HG03432 (cell line): ENCODE results near the gene ADGRB2.

Source experiments
- ATAC-seq: cut with Tn5 transposase; IDR thresholded peaks from one replicate; pipeline ENCODE4 v1.9.1; 2021; ENCODE audit warnings: mild to moderate bottlenecking, moderate library complexity; ENCODE audit not compliant: unreplicated experiment

Gene ADGRB2

GRCh38 chr1:31782421-31783410, 18.6 kb upstream of the ADGRB2 start:
- no peak for ATAC-seq

DNA sequence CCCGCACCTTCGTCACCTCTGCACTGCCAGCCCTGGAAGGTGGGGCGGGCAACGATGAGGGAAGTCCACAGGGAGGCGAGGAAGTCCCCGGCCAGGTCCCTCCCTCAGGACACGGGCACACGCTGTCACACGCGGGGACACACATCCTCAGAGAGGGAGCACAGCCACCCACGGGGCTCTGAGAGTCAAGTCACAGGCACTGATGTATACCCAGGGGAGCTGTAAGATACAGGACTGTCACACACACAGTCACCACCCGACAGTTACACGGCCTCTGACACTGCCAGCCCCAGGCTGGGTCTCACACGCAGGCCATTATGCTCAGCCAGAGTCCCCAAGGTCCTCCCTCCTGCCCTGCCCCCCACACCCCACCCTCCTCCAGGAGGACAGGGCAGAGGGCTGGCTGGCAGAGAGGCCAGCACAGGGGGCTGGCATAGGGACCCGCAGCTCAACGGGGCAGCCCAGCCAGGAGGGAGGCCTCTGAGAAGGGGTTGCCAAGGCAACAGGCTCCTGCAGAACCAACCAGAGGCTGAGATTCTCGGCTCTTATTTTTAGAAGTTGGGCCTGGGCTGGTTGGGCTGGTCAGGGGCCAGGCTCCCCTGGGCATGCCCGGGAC, 17.7 kb upstream of the ADGRB2 start:
- no peak for ATAC-seq

DNA sequence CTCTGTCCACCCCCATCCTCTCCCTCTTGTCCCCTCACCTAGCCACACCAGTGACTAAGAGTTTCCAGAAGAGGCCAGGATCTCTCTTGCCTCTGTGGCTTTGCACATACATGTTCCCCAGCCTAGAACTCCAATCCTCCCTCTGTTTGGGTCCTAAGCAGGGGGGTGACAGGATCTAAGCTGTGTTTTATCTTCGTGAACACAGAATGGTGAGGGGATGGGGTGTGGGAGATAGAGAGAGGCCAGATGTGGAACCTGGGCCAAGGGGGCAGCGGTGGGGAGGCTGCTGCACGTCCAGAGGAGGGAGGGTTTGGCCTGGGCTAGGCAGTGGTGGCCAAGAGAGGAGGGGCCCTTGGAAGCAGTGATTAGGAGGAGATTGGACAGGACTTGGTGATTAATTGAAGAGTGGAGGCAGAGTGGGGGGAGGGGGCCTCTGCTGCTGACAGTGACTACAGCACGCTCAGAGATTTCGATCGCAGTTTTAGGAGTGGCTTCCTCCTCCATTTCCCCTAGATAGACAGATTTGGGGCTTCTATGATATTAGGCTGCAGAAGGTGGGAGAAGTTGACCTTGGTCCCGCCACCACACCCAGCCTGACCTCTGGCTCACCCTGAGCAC, 17.1 kb upstream of the ADGRB2 start:
- ATAC-seq = no peak

DNA sequence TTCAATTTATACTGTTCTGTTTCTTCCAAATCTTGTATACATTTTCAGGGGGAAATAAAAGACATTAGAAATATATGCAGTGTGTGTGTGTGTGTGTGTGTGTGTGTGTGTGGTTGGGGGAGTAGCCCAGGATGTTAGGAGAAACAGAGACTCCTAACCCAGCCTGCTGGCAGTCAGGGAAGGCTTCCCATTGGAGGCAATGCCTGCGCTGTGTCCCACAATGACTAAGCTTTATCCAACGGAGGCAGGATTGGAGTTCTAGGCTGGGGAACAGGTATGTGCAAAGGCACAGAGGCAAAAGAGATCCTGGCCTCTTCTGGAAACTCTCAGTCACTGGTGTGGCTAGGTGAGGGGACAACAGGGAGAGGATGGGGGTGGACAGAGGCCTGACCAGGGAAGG, 16.5 kb upstream of the ADGRB2 start:
- no peak for ATAC-seq

DNA sequence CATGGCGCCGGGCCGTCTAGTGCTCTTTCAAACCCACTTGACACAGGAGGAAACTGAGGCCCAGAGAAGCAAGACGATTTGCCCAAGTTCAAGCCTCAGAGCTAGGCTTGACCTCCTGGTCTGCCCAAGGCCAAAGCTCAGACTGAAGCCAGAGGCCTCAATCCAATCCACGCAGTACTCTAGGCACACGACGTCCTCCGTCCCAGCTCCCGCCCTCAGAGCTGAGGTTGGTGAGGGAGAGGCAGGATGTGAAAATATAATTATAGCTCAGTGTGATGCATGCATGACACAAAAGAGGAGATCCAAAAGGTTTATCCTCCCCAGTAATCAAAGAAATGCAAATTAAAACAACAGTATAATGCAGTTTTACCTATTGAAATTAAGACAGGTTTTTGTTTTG, 15.5 kb upstream of the ADGRB2 start:
- ATAC-seq = no peak

DNA sequence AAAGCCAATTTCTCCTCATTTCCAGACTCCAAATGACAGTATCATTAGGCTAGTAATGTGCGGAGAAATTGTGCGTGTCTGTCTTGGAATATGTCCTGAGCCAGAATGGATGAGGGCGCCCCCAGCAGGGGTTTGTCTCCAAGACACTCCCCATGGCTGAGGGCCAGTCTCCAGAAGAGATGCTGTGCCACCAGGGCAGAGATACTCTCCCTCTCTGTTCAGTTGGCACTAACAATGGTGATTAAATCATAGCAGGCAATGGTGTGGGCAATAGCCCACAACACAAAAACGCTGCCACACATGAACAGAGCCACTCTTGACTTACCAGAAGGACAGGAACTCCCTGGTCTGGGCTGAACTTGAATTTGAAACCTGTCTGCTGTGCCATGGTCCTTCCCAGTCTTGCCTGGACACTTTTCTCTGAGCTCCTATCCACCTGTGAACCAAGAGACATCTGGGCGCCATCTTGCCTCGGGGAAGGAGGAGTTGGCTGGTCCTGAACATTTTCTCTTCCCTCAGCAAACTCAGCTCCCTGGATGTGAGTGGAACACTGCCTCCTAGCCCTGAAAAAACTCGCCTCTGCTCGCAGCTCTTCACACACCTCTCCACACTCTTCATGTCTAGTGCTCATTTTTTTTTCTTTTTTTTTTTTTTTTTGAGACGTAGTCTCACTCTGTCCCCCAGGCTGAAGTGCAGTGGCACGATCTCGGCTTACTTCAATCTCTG, 14.8 kb upstream of the ADGRB2 start:
- no peak for ATAC-seq

DNA sequence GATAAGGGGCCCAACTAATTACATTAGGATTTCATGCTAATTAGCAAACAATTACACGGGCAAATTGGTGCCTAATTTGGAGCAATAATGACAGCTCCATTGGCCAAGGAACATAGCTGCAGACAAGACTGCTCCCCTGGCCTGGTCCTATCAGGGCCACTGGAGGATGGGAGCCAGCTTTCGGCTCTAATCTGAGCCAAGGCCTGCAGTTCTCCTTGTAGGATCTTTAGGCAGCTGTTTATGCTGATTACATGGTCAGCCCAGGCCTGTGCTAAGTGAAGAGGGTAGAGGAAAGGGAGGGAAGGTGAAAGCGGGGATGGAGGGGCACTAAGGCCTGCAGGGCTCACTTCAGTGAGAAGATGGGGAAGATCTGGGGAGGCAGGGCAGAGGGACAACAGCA, 12.4 kb upstream of the ADGRB2 start:
- no peak for ATAC-seq

DNA sequence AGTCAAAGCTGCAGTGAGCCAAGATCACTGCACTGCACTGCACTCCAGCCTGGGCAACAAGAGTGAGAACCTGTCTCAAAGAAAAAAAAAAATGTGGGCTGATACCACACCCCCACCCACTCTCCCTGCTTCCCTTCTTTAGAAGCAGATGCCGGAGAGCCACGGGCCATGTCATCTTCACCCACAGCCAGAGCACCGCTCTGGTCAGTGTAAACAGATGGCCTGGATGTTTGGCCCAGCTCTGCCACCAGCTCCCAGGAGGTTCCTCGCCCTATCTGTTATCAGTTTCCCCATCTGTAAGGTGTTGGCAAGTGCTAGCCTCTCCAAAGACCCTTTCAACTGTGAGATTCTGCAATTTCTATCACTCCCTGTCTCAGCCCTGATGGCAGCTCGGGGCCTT, 11.9 kb upstream of the ADGRB2 start:
- no peak for ATAC-seq

- no peak for ATAC-seq
These were observed 11.3 kb upstream of the ADGRB2 start for GRCh38 chr1:31775210-31775999.

GRCh38 chr1:31774495-31774894, 10.4 kb upstream of the ADGRB2 start:
- no peak for ATAC-seq

GRCh38 chr1:31773861-31774260, 9.7 kb upstream of the ADGRB2 start:
- no peak for ATAC-seq

- ATAC-seq = no peak
These were observed 8.6 kb upstream of the ADGRB2 start for GRCh38 chr1:31772669-31773248.

GRCh38 chr1:31771891-31772668, 7.9 kb upstream of the ADGRB2 start:
- no peak for ATAC-seq

DNA sequence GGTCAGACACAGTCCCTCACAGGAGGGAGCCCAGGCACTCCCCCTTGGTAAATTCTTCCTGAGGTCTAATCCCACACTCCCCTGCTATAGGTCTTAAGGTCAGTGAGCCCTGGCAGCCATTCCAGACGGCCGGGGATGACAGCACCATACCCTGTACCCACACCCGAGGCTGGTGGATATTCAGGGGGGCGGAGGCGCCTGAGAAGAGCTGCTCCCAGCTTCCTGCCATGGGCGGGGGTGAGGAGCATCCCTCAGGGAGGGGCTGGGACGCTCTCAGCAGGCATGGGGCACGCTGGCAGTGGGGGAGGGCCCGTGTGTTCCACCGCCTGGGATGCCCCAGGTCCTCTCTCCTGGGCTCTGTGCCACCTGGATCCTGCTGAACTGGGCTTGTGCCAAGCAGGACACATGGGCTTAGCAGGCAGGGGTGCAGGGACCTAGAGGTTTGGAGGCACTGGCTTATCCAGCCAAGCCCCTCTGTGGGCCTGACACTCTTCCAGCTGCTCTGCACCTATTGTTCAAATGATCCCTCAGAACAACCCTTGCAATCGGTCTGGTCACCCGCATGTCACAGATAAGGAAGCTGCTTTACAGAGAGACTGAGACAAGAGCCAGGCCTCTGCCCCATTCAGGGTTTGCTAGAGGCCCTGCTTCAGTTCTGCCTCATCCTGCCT, 5.7 kb upstream of the ADGRB2 start:
- ATAC-seq = no peak

GRCh38 chr1:31768939-31769704, 5.0 kb upstream of the ADGRB2 start:
- ATAC-seq = no peak

DNA sequence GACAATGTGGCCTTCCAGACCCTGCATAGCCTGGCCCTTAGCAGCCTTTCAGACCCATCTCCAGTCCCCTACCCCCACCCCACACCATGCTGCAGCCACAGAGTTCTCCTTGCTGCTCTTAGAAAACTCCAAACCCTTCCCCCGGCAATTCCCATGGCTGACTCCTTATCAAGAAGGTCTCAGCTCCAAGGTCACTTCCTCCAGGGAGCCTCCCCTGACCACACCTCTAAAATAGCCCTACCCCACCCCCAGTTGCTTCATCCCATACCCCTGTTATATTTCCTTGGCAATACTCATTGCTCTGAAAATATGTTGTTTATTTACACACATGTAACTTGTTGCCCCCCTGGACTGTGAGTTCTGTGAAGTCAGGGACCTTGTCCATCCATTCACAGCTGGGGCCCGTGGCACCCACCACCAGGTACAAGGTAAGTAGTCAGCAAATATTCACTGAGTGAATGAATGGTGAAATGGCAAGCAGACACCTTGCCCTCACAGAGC, 4.3 kb upstream of the ADGRB2 start:
- no peak for ATAC-seq

DNA sequence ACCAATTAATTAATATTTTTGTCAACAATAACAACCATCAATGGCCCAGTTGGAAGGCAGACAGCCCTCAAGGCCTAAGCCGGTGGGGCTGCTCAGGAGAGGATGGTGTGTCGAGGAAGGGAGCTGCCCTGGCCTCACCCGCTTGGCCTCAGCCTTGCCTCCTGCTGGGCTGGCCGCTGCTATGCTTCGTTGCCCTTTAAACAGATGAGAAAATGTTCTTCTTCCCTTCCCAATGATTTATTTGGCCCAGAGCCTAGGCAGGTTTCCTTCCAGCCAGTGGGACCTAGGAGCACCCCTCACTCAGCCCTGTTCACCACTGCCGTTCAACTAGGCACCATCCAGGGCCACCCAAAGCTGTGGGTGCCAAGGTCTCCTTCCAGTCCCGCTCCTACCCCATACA, 3.1 kb upstream of the ADGRB2 start:
- ATAC-seq = no peak

- ATAC-seq = no peak
These were observed 1.4 kb upstream of the ADGRB2 start for GRCh38 chr1:31765516-31765915.
